ENCODE measurements around the gene APOA1.
A peak's percentile ranks its signal among the peaks of the same experiment; 100 is the strongest.

APOA1 gene

GRCh38 chr11:116791002-116791812, 46.2 kb downstream of the APOA1 start:
- Mint-ChIP-seq H3K27ac (no peak overlapping the region), H3K9me3 (no peaks in the 10 kb centered on the region), H3K36me3 (ENCODE audit: low read depth) (peaks cover 3% of the 10 kb centered on the region), H3K4me1 (peaks cover 35% of the 10 kb centered on the region), H3K27me3 (ENCODE audit: low read depth, poor library complexity) (peaks cover 27% of the 10 kb centered on the region), H3K4me3 (peak overlapping the region; percentile 39)
- peak; percentile 89 for TF ChIP-seq CTCF (IDR thresholded peaks at IDR 0.05)
- peak; percentile 92 for DNase-seq

- Mint-ChIP-seq H3K4me1 (peaks cover 36% of the 10 kb centered on the region), H3K36me3 (ENCODE audit: low read depth) (peaks cover 11% of the 10 kb centered on the region), H3K9me3 (no peaks in the 10 kb centered on the region), H3K4me3 (peak overlapping the region; percentile 25), H3K27me3 (ENCODE audit: low read depth, poor library complexity) (peaks cover 27% of the 10 kb centered on the region), H3K27ac (no peak overlapping the region)
- DNase-seq = no peak
- TF ChIP-seq CTCF (IDR thresholded peaks at IDR 0.05) = no peak
Observed at GRCh38 chr11:116790167-116791001, 47.0 kb downstream of the APOA1 start.

- no peaks in the 10 kb centered on the region for H3K9me3 Mint-ChIP-seq
- H3K4me3 Mint-ChIP-seq = peak overlapping the region; percentile 95
- H3K27ac Mint-ChIP-seq = no peak overlapping the region
Observed at GRCh38 chr11:116788975-116789374, 48.4 kb downstream of the APOA1 start.

GRCh38 chr11:116788534-116788933, 48.9 kb downstream of the APOA1 start:
- peaks cover 25% of the 10 kb centered on the region for H3K27me3 Mint-ChIP-seq (ENCODE audit: low read depth, poor library complexity)
- no peak for TF ChIP-seq CTCF (IDR thresholded peaks at IDR 0.05)
- peak overlapping the region; percentile 95 for H3K4me3 Mint-ChIP-seq
- peaks cover 27% of the 10 kb centered on the region for H3K36me3 Mint-ChIP-seq (ENCODE audit: low read depth)
- no peak overlapping the region for H3K27ac Mint-ChIP-seq
- DNase-seq = no peak
- H3K4me1 Mint-ChIP-seq = peaks cover 36% of the 10 kb centered on the region
- no peaks in the 10 kb centered on the region for H3K9me3 Mint-ChIP-seq

More at GRCh38 chr11:116788975-116789374, 48.4 kb downstream of the APOA1 start:
- Mint-ChIP-seq H3K36me3 (ENCODE audit: low read depth) (peaks cover 25% of the 10 kb centered on the region), H3K27me3 (ENCODE audit: low read depth, poor library complexity) (peaks cover 25% of the 10 kb centered on the region), H3K4me1 (peaks cover 36% of the 10 kb centered on the region)
- no peak for TF ChIP-seq CTCF (IDR thresholded peaks at IDR 0.05)
- no peak for DNase-seq

GRCh38 chr11:116787786-116788486, 49.5 kb downstream of the APOA1 start, which contains the start of gene ZPR1:
TSS of gene ZPR1 (minus strand) at chr11:116788023. CDS start at chr11:116787990, 33 bp downstream.
- Mint-ChIP-seq H3K4me3 (peak within 1 kb of the TSS; percentile 95), H3K27ac (peak within 1 kb of the TSS; percentile 16), H3K27me3 (ENCODE audit: low read depth, poor library complexity) (peaks cover 25% of the 10 kb centered on the region), H3K36me3 (ENCODE audit: low read depth) (peaks cover 33% of the 10 kb centered on the region), H3K9me3 (no peaks in the 10 kb centered on the region), H3K4me1 (peaks cover 33% of the 10 kb centered on the region)
- no peak for TF ChIP-seq CTCF (IDR thresholded peaks at IDR 0.05)
- DNase-seq = peak; percentile 76

Data from nephron progenitor cell (in vitro differentiated cells).